Measurements from ENCODE around the gene VAV3. TPM values are rescaled to one million over a fixed set of nuclear protein-coding genes. Genes with fewer than 3 reads are reported as not detected.

The VAV3 gene
- total RNA-seq, 4 donors from 2014 or later = 117 to 239 (median 135) TPM

- H3K9me3 ChIP-seq = no peaks in the 10 kb centered on the region
- no peaks in the 10 kb centered on the region for H3K4me1 ChIP-seq
- no peaks in the 10 kb centered on the region for H3K36me3 ChIP-seq
- no peak for TF ChIP-seq POLR2AphosphoS5 (IDR thresholded peaks at IDR 0.05)
- no peak for TF ChIP-seq CTCF (IDR thresholded peaks at IDR 0.05)
- no peak for TF ChIP-seq EP300 (IDR thresholded peaks at IDR 0.05)
- no peak for TF ChIP-seq POLR2A (IDR thresholded peaks at IDR 0.05)
- 80% methylated on average over 3 of the region's 3 CpGs for WGBS
- H3K27me3 ChIP-seq = no peaks in the 10 kb centered on the region
- H3K27ac ChIP-seq = no peak overlapping the region
- no peak overlapping the region for H3K4me3 ChIP-seq
- no peak for DNase-seq (ENCODE audit: low spot score in 2 of 2)
Observed at GRCh38 chr1:107926436-107927080, 38.4 kb downstream of the VAV3 start.

- H3K36me3 ChIP-seq = no peaks in the 10 kb centered on the region
- H3K27ac ChIP-seq = no peak overlapping the region
- TF ChIP-seq POLR2A (IDR thresholded peaks at IDR 0.05) (no peak), EP300 (IDR thresholded peaks at IDR 0.05) (no peak)
- H3K9me3 ChIP-seq = no peaks in the 10 kb centered on the region
- H3K4me1 ChIP-seq = no peaks in the 10 kb centered on the region
- no peaks in the 10 kb centered on the region for H3K27me3 ChIP-seq
- no peak overlapping the region for H3K4me3 ChIP-seq
- DNase-seq (ENCODE audit: low spot score in 2 of 2) = no peak
- 96% methylated on average over 1 of the region's 1 CpG for WGBS
Observed at GRCh38 chr1:107925565-107925964, 39.4 kb downstream of the VAV3 start.

- 78% methylated on average over 6 of the region's 6 CpGs for WGBS
- DNase-seq (ENCODE audit: low spot score in 2 of 2) = no peak
- TF ChIP-seq CTCF (IDR thresholded peaks at IDR 0.05) (no peak), POLR2AphosphoS5 (IDR thresholded peaks at IDR 0.05) (no peak), POLR2A (IDR thresholded peaks at IDR 0.05) (no peak), EP300 (IDR thresholded peaks at IDR 0.05) (no peak)
- Histone ChIP-seq H3K36me3 (no peaks in the 10 kb centered on the region), H3K4me3 (no peak overlapping the region), H3K27me3 (no peaks in the 10 kb centered on the region), H3K9me3 (no peaks in the 10 kb centered on the region), H3K4me1 (no peaks in the 10 kb centered on the region), H3K27ac (no peak overlapping the region)
Observed at GRCh38 chr1:107920999-107921398, 44.0 kb downstream of the VAV3 start.

GRCh38 chr1:107920561-107920960 lies 44.4 kb downstream of the VAV3 start:
- no peaks in the 10 kb centered on the region for H3K9me3 ChIP-seq

GRCh38 chr1:107919953-107920352 lies 45.0 kb downstream of the VAV3 start:
- WGBS = 55% methylated on average over 4 of the region's 4 CpGs
- Histone ChIP-seq H3K27me3 (no peaks in the 10 kb centered on the region), H3K27ac (no peak overlapping the region), H3K4me1 (no peaks in the 10 kb centered on the region), H3K9me3 (no peaks in the 10 kb centered on the region), H3K4me3 (no peak overlapping the region), H3K36me3 (no peaks in the 10 kb centered on the region)
- no peak for DNase-seq (ENCODE audit: low spot score in 2 of 2)
- TF ChIP-seq POLR2A (IDR thresholded peaks at IDR 0.05) (no peak), POLR2AphosphoS5 (IDR thresholded peaks at IDR 0.05) (no peak), EP300 (IDR thresholded peaks at IDR 0.05) (no peak), CTCF (IDR thresholded peaks at IDR 0.05) (no peak)

More at GRCh38 chr1:107920561-107920960, 44.4 kb downstream of the VAV3 start:
- no peak overlapping the region for H3K4me3 ChIP-seq
- H3K36me3 ChIP-seq = no peaks in the 10 kb centered on the region
- WGBS = 75% methylated on average over 1 of the region's 1 CpG
- no peak for DNase-seq (ENCODE audit: low spot score in 2 of 2)
- H3K27ac ChIP-seq = no peak overlapping the region
- no peaks in the 10 kb centered on the region for H3K4me1 ChIP-seq
- H3K27me3 ChIP-seq = no peaks in the 10 kb centered on the region
- no peak for TF ChIP-seq POLR2AphosphoS5 (IDR thresholded peaks at IDR 0.05)

- TF ChIP-seq POLR2AphosphoS5 (IDR thresholded peaks at IDR 0.05) = no peak
- no peak for TF ChIP-seq POLR2A (IDR thresholded peaks at IDR 0.05)
- no peak for TF ChIP-seq EP300 (IDR thresholded peaks at IDR 0.05)
- TF ChIP-seq CTCF (IDR thresholded peaks at IDR 0.05) = no peak
- no peak for DNase-seq (ENCODE audit: low spot score in 2 of 2)
- no peaks in the 10 kb centered on the region for H3K4me1 ChIP-seq
- no peaks in the 10 kb centered on the region for H3K9me3 ChIP-seq
- no peaks in the 10 kb centered on the region for H3K36me3 ChIP-seq
- H3K27ac ChIP-seq = no peak overlapping the region
- H3K4me3 ChIP-seq = no peak overlapping the region
- WGBS = 83% methylated on average over 7 of the region's 7 CpGs
- no peaks in the 10 kb centered on the region for H3K27me3 ChIP-seq
Observed at GRCh38 chr1:107914119-107914765, 50.7 kb downstream of the VAV3 start.
